Fibroblast of lung (primary cell): ENCODE data around the gene SDE2. TPM values are rescaled to one million over a fixed set of nuclear protein-coding genes. Genes with fewer than 3 reads are reported as not detected.

ENCODE experiments used
- DNase-seq, 2 donors: peaks; one replicate each; pipeline versions ENCODE4 v3.0.0 to v3.0.0-alpha.2; 2010; ENCODE audit warnings: low read depth in 2 of 2
- H2AFZ ChIP-seq: 2 replicates; pipeline ENCODE4 v1.5.1; 2012; ENCODE audit warnings: low read length, control low read depth, inconsistent platforms
- H3K27ac ChIP-seq: 2 replicates; pipeline ENCODE4 v1.5.1; 2011; ENCODE audit warnings: low read length, control low read depth; ENCODE audit not compliant: insufficient read depth
- H3K27me3 ChIP-seq: 2 replicates; pipeline ENCODE4 v1.5.1; 2011; ENCODE audit warnings: mild to moderate bottlenecking, low read length; ENCODE audit not compliant: control insufficient read depth, insufficient read depth
- H3K36me3 ChIP-seq: 2 replicates; pipeline ENCODE4 v1.5.1; 2011; ENCODE audit warnings: low read length; ENCODE audit not compliant: control insufficient read depth, insufficient read depth
- H3K4me1 ChIP-seq: 2 replicates; pipeline ENCODE4 v1.5.1; 2011; ENCODE audit warnings: low read length; ENCODE audit not compliant: control insufficient read depth, insufficient read depth; ENCODE audit errors: extremely low read depth
- H3K4me2 ChIP-seq: 2 replicates; pipeline ENCODE4 v1.5.1; 2011; ENCODE audit warnings: low read length, control low read depth; ENCODE audit not compliant: insufficient read depth; ENCODE audit errors: extremely low read depth
- H3K4me3 ChIP-seq, 4 experiments: fragments of 200-600 bp in 1 of 4; sonication (generic) in 1 of 4; replicated peaks in 1 of 4; 2 replicates each; pipeline ENCODE4 v1.5.1; 2011 to 2016; ENCODE audit warnings: low read length in 4 of 4, low read depth in 3 of 4, mild to moderate bottlenecking in 3 of 4, control low read depth in 2 of 4, inconsistent platforms in 1 of 4, mixed read lengths in 1 of 4; ENCODE audit not compliant: insufficient read depth in 1 of 4; ENCODE audit errors: control extremely low read depth in 1 of 4
- H3K79me2 ChIP-seq: 2 replicates; pipeline ENCODE4 v1.5.1; 2012; ENCODE audit warnings: mild to moderate bottlenecking, low read length, inconsistent platforms; ENCODE audit not compliant: control insufficient read depth, insufficient read depth
- H3K9ac ChIP-seq: 2 replicates; pipeline ENCODE4 v1.5.1; 2011; ENCODE audit warnings: mild to moderate bottlenecking, low read length, control low read depth; ENCODE audit not compliant: insufficient read depth
- H3K9me3 ChIP-seq: 2 replicates; pipeline ENCODE4 v1.5.1; 2012; ENCODE audit warnings: low read depth, low read length; ENCODE audit not compliant: control insufficient read depth, insufficient read depth
- H4K20me1 ChIP-seq: 2 replicates; pipeline ENCODE4 v1.5.1; 2011; ENCODE audit warnings: low read length; ENCODE audit not compliant: control insufficient read depth, insufficient read depth; ENCODE audit errors: extremely low read depth
- CTCF ChIP-seq, 2 donors: IDR thresholded peaks in 1 of 2; conservative IDR thresholded peaks in 1 of 2; 1 replicate in 1 of 2; 2 replicates in 1 of 2; pipeline ENCODE4 v1.5.1; 2011 to 2012; ENCODE audit warnings: low read length in 2 of 2, control low read depth in 1 of 2, inconsistent platforms in 1 of 2, low read depth in 1 of 2, mild to moderate bottlenecking in 1 of 2
- EZH2 ChIP-seq: IDR thresholded peaks from 2 replicates; pipeline ENCODE4 v1.5.1; 2012; ENCODE audit warnings: low read length, control low read depth, mild to moderate bottlenecking; ENCODE audit errors: missing control alignments
- polyA plus RNA-seq, 2 donors: library from polyadenylated mRNA; depleted of rRNA in 1 of 2; stranded (reverse) in 1 of 2; unstranded in 1 of 2; fragments of >200 nt; gene quantifications; 2 replicates each; pipeline ENCODE4 v1.2.1, GENCODE V29; 2011 to 2012; ENCODE audit warnings: missing spikeins in 1 of 2
- total RNA-seq: library from RNA; depleted of rRNA; stranded (reverse); fragments of >200 nt; gene quantifications from 2 replicates; pipeline ENCODE4 v1.2.1, GENCODE V29; 2014

Gene SDE2
- total and polyA plus RNA-seq, 2 donors (not counting 1 experiment from before 2014, with no cell fraction given) = 17.2 to 25.8 TPM

GRCh38 chr1:225995919-225996864 lies 3.0 kb downstream of the SDE2 start:
- Histone ChIP-seq H3K4me1 (no peaks in the 10 kb centered on the region), H3K4me3 (no peak overlapping the region), H3K9ac (no peak overlapping the region), H2AFZ (no peak overlapping the region), H3K9me3 (no peaks in the 10 kb centered on the region), H3K27ac (no peak overlapping the region), H4K20me1 (no peaks in the 10 kb centered on the region), H3K4me2 (no peak overlapping the region), H3K36me3 (peaks cover 11% of the 10 kb centered on the region), H3K79me2 (peaks cover 42% of the 10 kb centered on the region), H3K27me3 (no peaks in the 10 kb centered on the region)
- TF ChIP-seq CTCF (conservative IDR thresholded peaks at IDR 0.05 in 1 of 2, IDR thresholded peaks at IDR 0.05 in 1 of 2; ENCODE audit: low read depth in 1 of 2, low read length in 2 of 2) = no peak
- TF ChIP-seq EZH2 = no peak
- no peak for DNase-seq

- Histone ChIP-seq H3K27me3 (no peaks in the 10 kb centered on the region), H3K4me2 (no peak overlapping the region), H4K20me1 (no peaks in the 10 kb centered on the region), H3K9me3 (no peaks in the 10 kb centered on the region), H3K4me1 (no peaks in the 10 kb centered on the region), H3K9ac (no peak overlapping the region), H3K79me2 (peaks cover 13% of the 10 kb centered on the region), H3K36me3 (peaks cover 18% of the 10 kb centered on the region), H2AFZ (no peak overlapping the region), H3K27ac (no peak overlapping the region), H3K4me3 (no peak overlapping the region)
- no peak for DNase-seq
- no peak for TF ChIP-seq EZH2
- TF ChIP-seq CTCF (conservative IDR thresholded peaks at IDR 0.05 in 1 of 2, IDR thresholded peaks at IDR 0.05 in 1 of 2; ENCODE audit: low read depth in 1 of 2, low read length in 2 of 2) = no peak
Observed at GRCh38 chr1:225990705-225991464, 8.3 kb downstream of the SDE2 start.
